Lower leg skin (tissue), 3 donors: ENCODE data around the gene XRRA1.

Experiments used
- CTCF ChIP-seq, 3 donors: fragments of 450-650 bp; IDR thresholded peaks; one replicate each; pipeline ENCODE4 v1.5.1; 2016; ENCODE audit warnings: antibody characterized with exemption in 3 of 3, mild to moderate bottlenecking in 3 of 3, moderate library complexity in 2 of 3
- POLR2A ChIP-seq, 2 donors: fragments of 450-650 bp; IDR thresholded peaks; one replicate each; pipeline ENCODE4 v1.6.1; 2016 to 2017; ENCODE audit warnings: antibody characterized with exemption in 2 of 2, mild to moderate bottlenecking in 1 of 2, moderate library complexity in 1 of 2

- TF ChIP-seq CTCF (IDR thresholded peaks at IDR 0.05) (no peak), POLR2A (IDR thresholded peaks at IDR 0.05) (no peak)
Observed at GRCh38 chr11:74842967-74843366, 105.9 kb downstream of the XRRA1 start.
